Tibial nerve (tissue), 3 donors: ENCODE data around the gene CCDC170.

ENCODE experiments used
- CTCF ChIP-seq, 5 experiments: fragments of 200-600 bp in 3 of 5; fragments of 450-650 bp in 2 of 5; sonication (generic) in 3 of 5; IDR thresholded peaks; one replicate each; pipeline ENCODE4 v1.5.1; 2016 to 2019; ENCODE audit warnings: antibody characterized with exemption in 5 of 5, mild to moderate bottlenecking in 3 of 5, moderate library complexity in 2 of 5
- POLR2A ChIP-seq, 2 donors: fragments of 450-650 bp; IDR thresholded peaks; one replicate each; pipeline ENCODE4 v1.6.1; 2017; ENCODE audit warnings: antibody characterized with exemption in 2 of 2, mild to moderate bottlenecking in 2 of 2, moderate library complexity in 2 of 2

DNA sequence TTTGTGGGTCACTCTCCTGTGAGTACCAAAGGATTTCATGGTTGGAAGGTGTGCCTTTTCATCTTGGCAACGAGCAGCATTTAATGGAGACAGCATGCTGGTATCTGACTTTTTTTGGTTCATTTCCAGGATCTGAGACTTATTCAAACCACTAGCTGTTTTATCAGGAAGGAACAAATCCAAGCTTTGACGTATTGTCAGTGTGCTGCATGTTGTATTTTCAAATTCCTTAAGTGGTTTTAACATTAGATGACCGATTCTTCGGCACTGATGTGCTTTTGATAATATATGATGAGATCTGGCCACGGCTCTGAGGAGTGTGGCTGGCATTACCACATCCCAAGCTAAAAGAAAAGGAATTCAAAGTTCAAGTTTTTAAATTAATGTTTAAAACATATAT lies 48.3 kb upstream of the CCDC170 start:
- no peak for TF ChIP-seq POLR2A (IDR thresholded peaks at IDR 0.05)
- no peak for TF ChIP-seq CTCF (IDR thresholded peaks at IDR 0.05)
